Large intestine (tissue), 12 donors: ENCODE measurements around the gene ZNF318. TPM values are rescaled to one million over a fixed set of nuclear protein-coding genes. Genes with fewer than 3 reads are reported as not detected.
"Not testable (repeated sequence)": the region's sequence is repeated elsewhere in the genome, so short reads cannot be mapped to it uniquely, and the experiment has no call there.

Experiments used
- DNase-seq, 2 donors: peaks; one replicate each; pipeline versions ENCODE4 v3.0.0 to v3.0.0-alpha.2; 2013
- H3K27ac ChIP-seq: one replicate; pipeline ENCODE4 v1.5.1; 2013; ENCODE audit warnings: low read length
- H3K27me3 ChIP-seq: 2 replicates; pipeline ENCODE4 v1.6.1; 2013; ENCODE audit warnings: low read length; ENCODE audit not compliant: control insufficient read depth, insufficient read depth
- H3K36me3 ChIP-seq: 2 replicates; pipeline ENCODE4 v1.6.1; 2013; ENCODE audit warnings: low read length; ENCODE audit not compliant: control insufficient read depth, insufficient read depth
- H3K4me1 ChIP-seq: one replicate; pipeline ENCODE4 v1.6.1; 2013; ENCODE audit warnings: low read length; ENCODE audit not compliant: control insufficient read depth, insufficient read depth
- H3K4me3 ChIP-seq: one replicate; pipeline ENCODE4 v1.5.1; 2013; ENCODE audit warnings: low read length
- H3K9me3 ChIP-seq: one replicate; pipeline ENCODE4 v1.6.1; 2013; ENCODE audit warnings: mild to moderate bottlenecking, low read depth, low read length, moderate library complexity; ENCODE audit not compliant: control insufficient read depth
- WGBS: methylation state at CpG from one replicate; pipeline ENCODE4 v1.1.5; 2013; ENCODE audit warnings: low lambda C conversion rate; ENCODE audit not compliant: insufficient coverage; 5-methylcytosine and 5-hydroxymethylcytosine counted together
- long read RNA-seq, 11 donors: transcript quantifications; one replicate each; lab custom pipeline, GENCODE V29; 2026
- polyA plus RNA-seq: library from polyadenylated mRNA; unstranded; fragments of 120-200 nt; gene quantifications from one replicate; pipeline ENCODE4 v1.2.1, GENCODE V29; 2013

Gene ZNF318, protein sequence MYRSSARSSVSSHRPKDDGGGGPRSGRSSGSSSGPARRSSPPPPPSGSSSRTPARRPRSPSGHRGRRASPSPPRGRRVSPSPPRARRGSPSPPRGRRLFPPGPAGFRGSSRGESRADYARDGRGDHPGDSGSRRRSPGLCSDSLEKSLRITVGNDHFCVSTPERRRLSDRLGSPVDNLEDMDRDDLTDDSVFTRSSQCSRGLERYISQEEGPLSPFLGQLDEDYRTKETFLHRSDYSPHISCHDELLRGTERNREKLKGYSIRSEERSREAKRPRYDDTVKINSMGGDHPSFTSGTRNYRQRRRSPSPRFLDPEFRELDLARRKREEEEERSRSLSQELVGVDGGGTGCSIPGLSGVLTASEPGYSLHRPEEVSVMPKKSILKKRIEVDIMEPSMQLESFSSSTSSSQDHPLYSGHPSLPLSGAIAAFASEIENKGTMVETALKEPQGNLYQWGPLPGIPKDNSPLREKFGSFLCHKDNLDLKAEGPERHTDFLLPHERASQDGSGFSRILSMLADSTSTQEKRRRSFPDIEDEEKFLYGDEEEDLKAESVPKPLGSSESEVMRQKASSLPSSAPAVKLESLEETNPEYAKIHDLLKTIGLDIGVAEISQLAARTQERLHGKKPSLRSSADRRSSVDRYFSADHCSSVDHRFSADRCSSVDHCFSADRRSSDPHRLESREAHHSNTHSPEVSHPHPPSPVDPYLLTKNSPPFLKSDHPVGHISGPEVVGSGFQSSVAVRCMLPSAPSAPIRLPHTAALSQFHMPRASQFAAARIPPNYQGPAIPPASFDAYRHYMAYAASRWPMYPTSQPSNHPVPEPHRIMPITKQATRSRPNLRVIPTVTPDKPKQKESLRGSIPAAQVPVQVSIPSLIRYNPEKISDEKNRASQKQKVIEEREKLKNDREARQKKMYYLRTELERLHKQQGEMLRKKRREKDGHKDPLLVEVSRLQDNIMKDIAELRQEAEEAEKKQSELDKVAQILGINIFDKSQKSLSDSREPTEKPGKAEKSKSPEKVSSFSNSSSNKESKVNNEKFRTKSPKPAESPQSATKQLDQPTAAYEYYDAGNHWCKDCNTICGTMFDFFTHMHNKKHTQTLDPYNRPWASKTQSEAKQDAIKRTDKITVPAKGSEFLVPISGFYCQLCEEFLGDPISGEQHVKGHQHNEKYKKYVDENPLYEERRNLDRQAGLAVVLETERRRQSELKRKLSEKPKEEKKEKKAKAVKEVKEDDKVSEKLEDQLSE (N-terminal part only)
- polyA plus RNA-seq, result 21.2 TPM
- long read RNA-seq, donor 1, result 0 reads
- long read RNA-seq, donor 2, full-length matches to known transcripts, result 1 of 1 reads
- long read RNA-seq, donor 2, partial matches to known transcripts, result 0 of 1 reads
- long read RNA-seq, donor 2, other reads (novel, unspliced or antisense), result 0 of 1 reads
- long read RNA-seq, donor 3, full-length matches to known transcripts, result 1 of 7 reads
- long read RNA-seq, donor 3, partial matches to known transcripts, result 6 of 7 reads
- long read RNA-seq, donor 3, other reads (novel, unspliced or antisense), result 0 of 7 reads
- long read RNA-seq, donor 4, result 0 reads
- long read RNA-seq, donor 5, full-length matches to known transcripts, result 2 of 2 reads
- long read RNA-seq, donor 5, partial matches to known transcripts, result 0 of 2 reads
- long read RNA-seq, donor 5, other reads (novel, unspliced or antisense), result 0 of 2 reads
- long read RNA-seq, donor 6, full-length matches to known transcripts, result 1 of 1 reads
- long read RNA-seq, donor 6, partial matches to known transcripts, result 0 of 1 reads
- long read RNA-seq, donor 6, other reads (novel, unspliced or antisense), result 0 of 1 reads
- long read RNA-seq, donor 7, full-length matches to known transcripts, result 1 of 1 reads
- long read RNA-seq, donor 7, partial matches to known transcripts, result 0 of 1 reads
- long read RNA-seq, donor 7, other reads (novel, unspliced or antisense), result 0 of 1 reads
- long read RNA-seq, donor 8, full-length matches to known transcripts, result 2 of 2 reads
- long read RNA-seq, donor 8, partial matches to known transcripts, result 0 of 2 reads
- long read RNA-seq, donor 8, other reads (novel, unspliced or antisense), result 0 of 2 reads
- long read RNA-seq, donor 9, full-length matches to known transcripts, result 2 of 2 reads
- long read RNA-seq, donor 9, partial matches to known transcripts, result 0 of 2 reads
- long read RNA-seq, donor 9, other reads (novel, unspliced or antisense), result 0 of 2 reads
- long read RNA-seq, donor 10, full-length matches to known transcripts, result 2 of 2 reads
- long read RNA-seq, donor 10, partial matches to known transcripts, result 0 of 2 reads
- long read RNA-seq, donor 10, other reads (novel, unspliced or antisense), result 0 of 2 reads
- long read RNA-seq, donor 11, full-length matches to known transcripts, result 2 of 2 reads
- long read RNA-seq, donor 11, partial matches to known transcripts, result 0 of 2 reads
- long read RNA-seq, donor 11, other reads (novel, unspliced or antisense), result 0 of 2 reads

DNA sequence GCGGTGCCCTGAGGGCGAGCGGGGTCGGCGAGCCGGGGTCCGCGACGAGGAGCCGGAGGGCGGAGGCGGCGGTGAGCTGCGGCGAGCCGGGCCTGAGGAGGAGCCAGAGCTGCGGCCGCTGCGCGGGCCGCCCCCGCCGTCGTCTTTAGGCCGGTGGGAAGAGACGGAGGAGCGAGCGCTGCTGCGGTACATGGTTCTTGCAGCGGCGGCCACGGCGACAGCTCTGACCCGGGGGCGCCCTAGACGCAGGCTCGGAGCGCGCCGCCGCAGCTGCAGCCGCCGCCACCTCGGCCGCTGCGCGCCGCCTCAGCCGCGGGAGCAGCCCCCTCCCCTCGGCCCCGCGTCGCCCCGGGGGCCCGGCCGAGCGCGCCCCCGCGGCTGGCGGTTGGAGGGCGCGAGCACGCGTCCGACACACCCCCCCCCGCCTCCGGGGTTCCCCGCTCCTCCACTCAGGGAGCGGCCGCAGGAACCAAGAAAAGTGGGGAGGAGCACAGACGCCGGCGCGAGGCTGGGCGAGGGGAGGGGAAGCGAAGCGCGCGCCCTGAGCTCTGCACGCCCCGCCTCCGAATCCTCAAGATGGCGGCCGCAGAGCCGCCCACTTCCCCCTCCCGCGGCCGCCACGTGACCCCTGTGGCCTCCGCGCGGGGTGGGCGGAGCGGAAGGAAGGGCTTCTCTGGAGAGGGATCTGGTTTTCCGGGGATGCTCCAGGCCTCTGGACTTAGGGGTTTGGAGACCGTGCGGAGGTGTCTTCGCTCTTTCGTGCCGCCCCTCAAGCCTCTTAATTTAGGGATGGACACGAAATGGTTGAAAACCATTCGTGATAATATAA is at the start of gene ZNF318:
Gene ZNF318 (minus strand): TSS at position 474 of the 829 bp plus-strand sequence. CDS start 282 bp downstream, at position 192.
- Histone ChIP-seq H3K4me3 (peak within 1 kb of the TSS; percentile 76), H3K4me1 (no peaks in the 10 kb centered on the region), H3K27me3 (no peaks in the 10 kb centered on the region), H3K36me3 (peaks cover 11% of the 10 kb centered on the region), H3K9me3 (no peaks in the 10 kb centered on the region), H3K27ac (peak within 1 kb of the TSS; percentile 64)
- DNase-seq, result peak; percentile 98 to 99
- WGBS, result no CpG with 5 or more reads among the region's 104 CpGs

DNA sequence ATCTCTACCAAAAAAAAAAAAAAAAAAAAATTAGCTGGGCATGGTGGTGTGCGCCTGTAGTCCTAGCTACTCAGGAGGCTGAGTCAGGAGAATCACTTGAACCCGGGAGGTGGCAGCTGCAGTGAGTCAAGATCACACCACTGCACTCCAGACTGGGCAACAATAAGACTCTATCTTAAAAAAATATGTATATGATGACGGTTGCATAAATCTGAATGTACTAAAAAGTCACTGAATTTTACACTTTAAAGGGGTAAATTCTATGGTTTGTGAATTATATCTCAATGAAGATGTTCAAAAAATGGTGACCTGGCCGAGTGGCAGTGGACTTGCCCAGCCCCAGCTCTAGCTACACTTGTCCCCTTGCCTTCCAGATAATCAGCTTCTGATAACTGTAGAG is 47.5 kb upstream of the ZNF318 start:
- WGBS, result no CpG with 5 or more reads among the region's 4 CpGs
- no peak overlapping the region for H3K4me3 ChIP-seq
- DNase-seq, result no peak
- H3K9me3 ChIP-seq, result peaks cover 7% of the 10 kb centered on the region
- H3K36me3 ChIP-seq, result no peaks in the 10 kb centered on the region
- peaks cover 6% of the 10 kb centered on the region for H3K4me1 ChIP-seq
- H3K27ac ChIP-seq, result no peak overlapping the region
- no peaks in the 10 kb centered on the region for H3K27me3 ChIP-seq

DNA sequence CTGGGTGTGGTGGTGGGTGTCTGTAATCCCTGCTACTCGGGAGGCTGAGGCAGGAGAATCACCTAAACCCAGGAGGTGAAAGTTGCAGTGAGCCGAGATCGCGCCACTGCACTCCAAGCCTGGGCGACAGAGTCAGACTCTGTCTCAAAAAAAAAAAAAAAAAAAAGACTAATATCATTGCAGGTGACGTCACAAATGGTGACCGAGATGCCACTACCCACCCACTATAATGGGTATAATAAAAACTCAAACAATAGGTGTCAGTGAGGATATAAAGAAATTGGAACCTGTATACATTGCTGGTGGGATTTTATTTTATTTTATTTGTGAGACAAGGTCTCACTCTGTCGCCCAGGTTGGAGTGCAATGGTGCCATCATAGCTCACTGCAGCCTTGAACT is 45.8 kb upstream of the ZNF318 start:
- not testable (repeated sequence) for H3K27ac ChIP-seq, DNase-seq, H3K4me3 ChIP-seq, H3K36me3 ChIP-seq, H3K9me3 ChIP-seq, H3K4me1 ChIP-seq, H3K27me3 ChIP-seq
- WGBS, result 100% methylated on average over 2 of the region's 8 CpGs

DNA sequence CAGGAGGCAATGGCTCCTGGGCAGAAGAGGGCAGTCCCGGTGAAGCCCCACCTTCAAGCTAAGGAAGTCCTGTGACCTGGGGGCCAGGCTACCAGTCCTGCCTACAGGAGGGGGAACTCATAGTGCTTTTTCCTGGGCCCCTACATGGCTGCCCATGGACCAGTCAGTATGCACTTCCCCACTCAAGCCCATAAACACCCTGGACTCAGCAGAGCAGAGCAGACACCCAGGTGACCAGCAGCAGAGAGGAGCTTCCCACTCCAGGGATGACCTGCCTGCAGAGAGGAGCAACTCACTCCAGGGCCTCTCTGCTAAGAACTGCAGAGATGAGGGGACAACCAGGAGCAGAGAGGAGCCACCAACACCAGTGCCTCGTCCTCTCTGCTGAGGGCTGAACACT is 43.6 kb upstream of the ZNF318 start:
- H3K27ac ChIP-seq, result no peak overlapping the region
- peaks cover 1% of the 10 kb centered on the region for H3K4me1 ChIP-seq
- peaks cover 7% of the 10 kb centered on the region for H3K9me3 ChIP-seq
- no CpG with 5 or more reads among the region's 2 CpGs for WGBS
- no peak for DNase-seq
- H3K36me3 ChIP-seq, result no peaks in the 10 kb centered on the region
- no peaks in the 10 kb centered on the region for H3K27me3 ChIP-seq
- no peak overlapping the region for H3K4me3 ChIP-seq

DNA sequence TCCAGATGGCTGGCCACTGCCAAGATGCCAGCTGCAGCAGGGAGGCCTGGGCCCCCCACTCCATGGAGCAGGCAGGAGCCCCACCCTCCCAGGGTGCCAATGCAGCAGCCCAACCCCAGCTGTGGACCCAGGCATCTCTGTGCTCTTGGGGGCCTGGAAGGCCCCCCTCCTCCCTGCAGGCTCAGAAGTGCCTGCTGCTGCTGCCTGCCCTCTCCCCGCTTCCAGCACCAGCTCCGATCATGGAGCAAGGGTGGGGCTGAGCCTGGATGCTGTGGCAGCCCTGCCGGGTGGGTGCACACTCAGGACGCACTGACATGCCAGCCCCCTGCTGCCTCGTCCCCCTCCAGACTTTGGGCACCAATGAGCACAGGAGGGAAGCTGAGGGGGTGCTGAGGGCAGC is 43.1 kb upstream of the ZNF318 start:
- Histone ChIP-seq H3K36me3 (no peaks in the 10 kb centered on the region), H3K9me3 (peaks cover 7% of the 10 kb centered on the region), H3K4me1 (peaks cover 3% of the 10 kb centered on the region), H3K27me3 (no peaks in the 10 kb centered on the region), H3K27ac (no peak overlapping the region), H3K4me3 (no peak overlapping the region)
- DNase-seq, result no peak
- no CpG with 5 or more reads among the region's 5 CpGs for WGBS

DNA sequence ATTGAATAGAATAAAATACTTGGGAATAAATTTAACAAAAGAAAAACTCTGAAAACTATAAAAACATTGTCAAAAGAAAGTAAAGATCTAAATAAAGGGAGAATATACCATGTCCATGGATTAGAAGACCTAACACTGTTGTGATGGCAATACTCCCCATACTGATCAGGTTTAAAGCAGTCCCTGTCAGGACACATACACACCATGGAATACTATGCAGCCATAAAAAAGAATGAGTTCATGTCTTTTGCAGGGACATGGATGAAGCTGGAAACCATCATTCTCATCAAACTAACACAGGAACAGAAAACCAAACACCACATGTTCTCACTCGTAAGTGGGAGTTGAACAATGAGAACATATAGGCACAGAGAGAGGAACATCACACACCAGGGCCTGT is 41.3 kb upstream of the ZNF318 start:
- not testable (repeated sequence) for H3K27me3 ChIP-seq, H3K9me3 ChIP-seq, H3K4me3 ChIP-seq, DNase-seq, H3K27ac ChIP-seq, H3K4me1 ChIP-seq, H3K36me3 ChIP-seq
- no CpG with 5 or more reads among the region's 1 CpG for WGBS

DNA sequence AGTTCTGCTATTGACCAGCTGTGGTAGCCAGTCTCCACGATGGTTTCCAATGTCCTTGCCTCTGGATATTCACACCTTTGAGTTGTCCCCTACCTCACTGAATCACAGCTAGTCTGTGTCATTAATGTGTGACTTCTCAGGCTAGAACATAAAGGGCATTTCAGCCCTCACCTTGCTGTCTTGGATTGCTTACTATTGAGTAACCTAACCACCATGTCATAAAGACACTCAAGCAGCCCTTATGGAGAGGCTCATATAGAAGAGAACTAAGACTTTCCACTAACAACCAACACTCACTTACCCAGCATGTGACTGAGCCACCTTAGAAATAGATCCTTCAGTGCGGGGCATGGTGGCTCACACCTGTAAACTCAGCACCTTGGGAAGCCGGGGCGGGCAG is 38.8 kb upstream of the ZNF318 start:
- H3K27me3 ChIP-seq, result no peaks in the 10 kb centered on the region
- no peaks in the 10 kb centered on the region for H3K36me3 ChIP-seq
- peaks cover 3% of the 10 kb centered on the region for H3K4me1 ChIP-seq
- H3K27ac ChIP-seq, result peak overlapping the region; percentile 66
- H3K9me3 ChIP-seq, result peaks cover 7% of the 10 kb centered on the region
- no peak overlapping the region for H3K4me3 ChIP-seq
- peak; percentile 56 to 76 for DNase-seq
- WGBS, result no CpG with 5 or more reads among the region's 4 CpGs

DNA sequence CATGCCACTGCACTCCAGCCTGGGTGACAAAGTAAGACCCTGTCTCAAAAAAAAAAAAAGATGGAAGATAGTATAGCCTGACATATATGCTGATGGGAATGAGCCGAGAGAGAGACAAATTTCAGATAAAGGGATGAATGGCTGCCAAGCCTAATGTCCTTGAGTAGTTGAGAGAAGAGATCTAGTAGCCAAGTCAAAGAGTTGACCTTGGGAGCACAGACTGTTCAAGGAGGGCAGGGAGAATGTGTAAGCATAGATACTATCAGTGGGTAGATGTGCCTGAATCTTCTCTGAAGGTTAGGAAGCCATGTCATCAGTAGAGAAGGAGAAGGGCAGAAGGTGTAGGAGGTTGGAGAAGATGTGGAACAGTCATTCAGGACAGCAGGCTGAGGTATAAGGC is 37.8 kb upstream of the ZNF318 start:
- H3K27ac ChIP-seq, result no peak overlapping the region
- H3K9me3 ChIP-seq, result no peaks in the 10 kb centered on the region
- no peak for DNase-seq
- no peaks in the 10 kb centered on the region for H3K27me3 ChIP-seq
- H3K36me3 ChIP-seq, result no peaks in the 10 kb centered on the region
- WGBS, result no CpG with 5 or more reads among the region's 1 CpG
- no peak overlapping the region for H3K4me3 ChIP-seq
- peaks cover 3% of the 10 kb centered on the region for H3K4me1 ChIP-seq
